Brain microvascular endothelial cell (primary cell): ENCODE results near the gene EEFSEC.

ENCODE experiments used
- DNase-seq: peaks from one replicate; pipeline ENCODE4 v3.0.0-alpha.2; 2020
- H3K27ac ChIP-seq: fragments of 250-450 bp; sonication (Bioruptor Pico); 2 replicates; pipeline ENCODE4 v1.5.1; 2020; ENCODE audit warnings: mild to moderate bottlenecking, moderate library complexity
- H3K27me3 ChIP-seq: fragments of 250-450 bp; sonication (Bioruptor Pico); replicated peaks from 2 replicates; pipeline ENCODE4 v1.5.1; 2020; ENCODE audit warnings: mild to moderate bottlenecking
- H3K36me3 ChIP-seq: fragments of 250-450 bp; sonication (Bioruptor Pico); replicated peaks from 2 replicates; pipeline ENCODE4 v1.5.1; 2020; ENCODE audit warnings: mild to moderate bottlenecking
- H3K4me3 ChIP-seq: 2 replicates; pipeline ENCODE4 v1.5.1; 2011; ENCODE audit warnings: low read depth, mild to moderate bottlenecking, control low read depth, low read length, moderate library complexity
- CTCF ChIP-seq: IDR thresholded peaks from 2 replicates; pipeline ENCODE4 v1.5.1; 2011; ENCODE audit warnings: low read depth, mild to moderate bottlenecking, moderate library complexity, low read length, control low read depth, inconsistent platforms; ENCODE audit errors: missing control alignments
- in situ Hi-C: cut with HindIII; loops from 2 replicates; pipeline ENCODE4 v1.10.0; 2017; ENCODE audit warnings: low sequenced_read_pairs, low pct_ligation_motif_present

The EEFSEC gene

GRCh38 chr3:128190501-128190900 is 37.2 kb downstream of the EEFSEC start:
- no peaks in the 10 kb centered on the region for H3K36me3 ChIP-seq
- H3K27ac ChIP-seq, result no peak overlapping the region
- TF ChIP-seq CTCF, result no peak
- DNase-seq, result no peak
- no peak overlapping the region for H3K4me3 ChIP-seq
- no peaks in the 10 kb centered on the region for H3K27me3 ChIP-seq
- in situ Hi-C loops, result no loop called here

- Histone ChIP-seq H3K4me3 (no peak overlapping the region), H3K27me3 (no peaks in the 10 kb centered on the region), H3K27ac (no peak overlapping the region), H3K36me3 (no peaks in the 10 kb centered on the region)
- in situ Hi-C loops, result no loop called here
- no peak for TF ChIP-seq CTCF
- no peak for DNase-seq
Measured at GRCh38 chr3:128192131-128192530, 38.9 kb downstream of the EEFSEC start.

GRCh38 chr3:128193168-128193567 is 39.9 kb downstream of the EEFSEC start:
- Histone ChIP-seq H3K27me3 (no peaks in the 10 kb centered on the region), H3K4me3 (no peak overlapping the region), H3K27ac (no peak overlapping the region), H3K36me3 (no peaks in the 10 kb centered on the region)
- no peak for TF ChIP-seq CTCF
- no peak for DNase-seq
- in situ Hi-C loops, result no loop called here

- Histone ChIP-seq H3K27ac (no peak overlapping the region), H3K27me3 (no peaks in the 10 kb centered on the region), H3K36me3 (no peaks in the 10 kb centered on the region), H3K4me3 (no peak overlapping the region)
- no peak for DNase-seq
- TF ChIP-seq CTCF, result no peak
- in situ Hi-C loops, result no loop called here
Measured at GRCh38 chr3:128194843-128195242, 41.6 kb downstream of the EEFSEC start.

- Histone ChIP-seq H3K4me3 (no peak overlapping the region), H3K27ac (no peak overlapping the region), H3K27me3 (no peaks in the 10 kb centered on the region), H3K36me3 (no peaks in the 10 kb centered on the region)
- TF ChIP-seq CTCF, result no peak
- DNase-seq, result no peak
- in situ Hi-C loops, result no loop called here
Measured at GRCh38 chr3:128195369-128195768, 42.1 kb downstream of the EEFSEC start.

- TF ChIP-seq CTCF, result no peak
- H3K36me3 ChIP-seq, result no peaks in the 10 kb centered on the region
- H3K27ac ChIP-seq, result no peak overlapping the region
- H3K4me3 ChIP-seq, result no peak overlapping the region
- no peaks in the 10 kb centered on the region for H3K27me3 ChIP-seq
- in situ Hi-C loops, result no loop called here
- DNase-seq, result no peak
Measured at GRCh38 chr3:128195802-128196201, 42.5 kb downstream of the EEFSEC start.
